Natural killer cell treated with Interleukin-12 subunit alpha and Interleukin-12 subunit beta and Interleukin-15 and Interleukin-18, amount 100 ng/mL, for 72 hours (primary cell): ENCODE measurements around the gene CD109. TPM values are rescaled to one million over a fixed set of nuclear protein-coding genes. Genes with fewer than 3 reads are reported as not detected.
"Not testable (repeated sequence)": the region's sequence is repeated elsewhere in the genome, so short reads cannot be mapped to it uniquely, and the experiment has no call there.

Experiments used
- ATAC-seq, 2 donors: fragments of 150-1000 bp; cut with Tn5 transposase in 1 of 2; sonication (Bioruptor Pico), chemical (Tn5 transposase) in 1 of 2; 2 replicates each; pipeline ENCODE4 v1.10.0; 2021
- DNase-seq: peaks from one replicate; pipeline ENCODE4 v3.0.0; 2022; ENCODE audit warnings: low spot score
- H3K27ac Mint-ChIP-seq, 2 donors: 1 replicate in 1 of 2; 2 replicates in 1 of 2; pipeline ENCODE4 v1.8.0; 2022; ENCODE audit warnings: mixed read lengths in 2 of 2, mild to moderate bottlenecking in 1 of 2, moderate library complexity in 1 of 2
- H3K27me3 Mint-ChIP-seq, 2 donors: 1 replicate in 1 of 2; 2 replicates in 1 of 2; pipeline ENCODE4 v1.8.0; 2022; ENCODE audit warnings: mixed read lengths in 2 of 2
- H3K36me3 Mint-ChIP-seq: one replicate; pipeline ENCODE4 v1.8.0; 2022; ENCODE audit warnings: mixed read lengths
- H3K4me1 Mint-ChIP-seq, 2 donors: 1 replicate in 1 of 2; 2 replicates in 1 of 2; pipeline ENCODE4 v1.8.0; 2022; ENCODE audit warnings: low read depth in 2 of 2, mixed read lengths in 2 of 2, mild to moderate bottlenecking in 1 of 2
- H3K4me3 Mint-ChIP-seq: one replicate; pipeline ENCODE4 v1.8.0; 2022; ENCODE audit warnings: mixed read lengths
- H3K9me3 Mint-ChIP-seq: 2 replicates; pipeline ENCODE4 v1.8.0; 2022; ENCODE audit warnings: mixed read lengths
- total RNA-seq, 2 donors: library from RNA; stranded (reverse); gene quantifications; one replicate each; pipeline ENCODE4 v1.2.3, GENCODE V29; 2022

The CD109 gene
- total RNA-seq, 2 donors from 2014 or later: 0.43 to 2.2 TPM

GRCh38 chr6:73702444-73702843 lies 6.4 kb downstream of the CD109 start:
- Mint-ChIP-seq H3K9me3 (no peaks in the 10 kb centered on the region), H3K27ac (no peak overlapping the region), H3K36me3 (no peaks in the 10 kb centered on the region), H3K4me1 (peaks cover 3 to 8% of the 10 kb centered on the region in 2 donors), H3K27me3 (peaks cover 6 to 16% of the 10 kb centered on the region in 2 donors), H3K4me3 (no peak overlapping the region)
- no peak for ATAC-seq
- DNase-seq: no peak

- no peaks in the 10 kb centered on the region for H3K9me3 Mint-ChIP-seq
- no peak overlapping the region for H3K27ac Mint-ChIP-seq
- H3K4me1 Mint-ChIP-seq: peaks cover 0 to 3% of the 10 kb centered on the region in 2 donors
- ATAC-seq (no peak), DNase-seq (no peak)
- no peaks in the 10 kb centered on the region for H3K36me3 Mint-ChIP-seq
- no peak overlapping the region for H3K4me3 Mint-ChIP-seq
- peaks cover 0 to 9% of the 10 kb centered on the region in 2 donors for H3K27me3 Mint-ChIP-seq
Measured at GRCh38 chr6:73703466-73703865, 7.5 kb downstream of the CD109 start.

GRCh38 chr6:73704260-73704659 lies 8.3 kb downstream of the CD109 start:
- H3K4me1 Mint-ChIP-seq: no peaks in the 10 kb centered on the region

GRCh38 chr6:73704798-73705197 lies 8.8 kb downstream of the CD109 start:
- Mint-ChIP-seq H3K27me3 (peaks cover 0 to 8% of the 10 kb centered on the region in 2 donors), H3K9me3 (no peaks in the 10 kb centered on the region), H3K4me1 (no peaks in the 10 kb centered on the region), H3K4me3 (no peak overlapping the region), H3K27ac (no peak overlapping the region), H3K36me3 (no peaks in the 10 kb centered on the region)
- ATAC-seq (no peak), DNase-seq (no peak)

More at GRCh38 chr6:73704260-73704659, 8.3 kb downstream of the CD109 start:
- no peak for DNase-seq
- Mint-ChIP-seq H3K4me3 (no peak overlapping the region), H3K27ac (no peak overlapping the region), H3K36me3 (no peaks in the 10 kb centered on the region), H3K9me3 (no peaks in the 10 kb centered on the region), H3K27me3 (peaks cover 0 to 8% of the 10 kb centered on the region in 2 donors)
- no peak for ATAC-seq

- DNase-seq: no peak
- no peaks in the 10 kb centered on the region for H3K4me1 Mint-ChIP-seq
- no peak overlapping the region for H3K27ac Mint-ChIP-seq
Measured at GRCh38 chr6:73706971-73707370, 11.0 kb downstream of the CD109 start.

GRCh38 chr6:73710470-73710869 lies 14.5 kb downstream of the CD109 start:
- no peak overlapping the region for H3K27ac Mint-ChIP-seq
- H3K4me1 Mint-ChIP-seq: peaks cover 0 to 3% of the 10 kb centered on the region in 2 donors
- H3K36me3 Mint-ChIP-seq: no peaks in the 10 kb centered on the region
- no peak overlapping the region for H3K4me3 Mint-ChIP-seq
- no peaks in the 10 kb centered on the region for H3K9me3 Mint-ChIP-seq
- no peaks in the 10 kb centered on the region for H3K27me3 Mint-ChIP-seq
- ATAC-seq: no peak
- no peak for DNase-seq

More at GRCh38 chr6:73706971-73707370, 11.0 kb downstream of the CD109 start:
- peaks cover 0 to 3% of the 10 kb centered on the region in 2 donors for H3K27me3 Mint-ChIP-seq
- no peaks in the 10 kb centered on the region for H3K36me3 Mint-ChIP-seq
- no peak overlapping the region for H3K4me3 Mint-ChIP-seq
- no peaks in the 10 kb centered on the region for H3K9me3 Mint-ChIP-seq
- no peak for ATAC-seq

GRCh38 chr6:73710948-73711347 lies 14.9 kb downstream of the CD109 start:
- no peak for ATAC-seq
- H3K27me3 Mint-ChIP-seq: no peaks in the 10 kb centered on the region

GRCh38 chr6:73712535-73713173 lies 16.7 kb downstream of the CD109 start:
- Mint-ChIP-seq H3K27me3 (no peaks in the 10 kb centered on the region), H3K27ac (no peak overlapping the region), H3K4me3 (no peak overlapping the region), H3K36me3 (no peaks in the 10 kb centered on the region), H3K4me1 (peaks cover 0 to 3% of the 10 kb centered on the region in 2 donors), H3K9me3 (no peaks in the 10 kb centered on the region)
- ATAC-seq (no peak), DNase-seq (no peak)

More at GRCh38 chr6:73710948-73711347, 14.9 kb downstream of the CD109 start:
- H3K4me1 Mint-ChIP-seq: peaks cover 0 to 3% of the 10 kb centered on the region in 2 donors
- H3K4me3 Mint-ChIP-seq: no peak overlapping the region
- H3K36me3 Mint-ChIP-seq: no peaks in the 10 kb centered on the region
- DNase-seq: no peak
- H3K27ac Mint-ChIP-seq: no peak overlapping the region
- no peaks in the 10 kb centered on the region for H3K9me3 Mint-ChIP-seq

- no peaks in the 10 kb centered on the region for H3K36me3 Mint-ChIP-seq
- no peak for DNase-seq
- H3K4me3 Mint-ChIP-seq: no peak overlapping the region
- no peak for ATAC-seq
- no peak overlapping the region for H3K27ac Mint-ChIP-seq
- H3K27me3 Mint-ChIP-seq: no peaks in the 10 kb centered on the region
- H3K4me1 Mint-ChIP-seq: peaks cover 3 to 5% of the 10 kb centered on the region in 2 donors
- no peaks in the 10 kb centered on the region for H3K9me3 Mint-ChIP-seq
Measured at GRCh38 chr6:73713426-73714147, 17.6 kb downstream of the CD109 start.

GRCh38 chr6:73715111-73715508 lies 19.1 kb downstream of the CD109 start:
- H3K27ac Mint-ChIP-seq, H3K36me3 Mint-ChIP-seq, H3K4me1 Mint-ChIP-seq, DNase-seq, H3K9me3 Mint-ChIP-seq, H3K27me3 Mint-ChIP-seq, ATAC-seq, H3K4me3 Mint-ChIP-seq: not testable (repeated sequence)

GRCh38 chr6:73719046-73719445 lies 23.0 kb downstream of the CD109 start:
- ATAC-seq (no peak), DNase-seq (no peak)
- Mint-ChIP-seq H3K9me3 (no peaks in the 10 kb centered on the region), H3K4me1 (peaks cover 13% of the 10 kb centered on the region in 2 donors), H3K27ac (no peak overlapping the region), H3K4me3 (no peak overlapping the region), H3K27me3 (no peaks in the 10 kb centered on the region), H3K36me3 (no peaks in the 10 kb centered on the region)

- DNase-seq: no peak
- peak; percentile 80 to 95 for ATAC-seq
- Mint-ChIP-seq H3K4me1 (peaks cover 14 to 19% of the 10 kb centered on the region in 2 donors), H3K36me3 (no peaks in the 10 kb centered on the region), H3K27ac (peak overlapping the region; percentile 38 to 40), H3K9me3 (no peaks in the 10 kb centered on the region), H3K4me3 (peak overlapping the region; percentile 16), H3K27me3 (no peaks in the 10 kb centered on the region)
Measured at GRCh38 chr6:73722318-73723060, 26.5 kb downstream of the CD109 start.

- H3K27me3 Mint-ChIP-seq, H3K4me3 Mint-ChIP-seq, H3K36me3 Mint-ChIP-seq, DNase-seq, ATAC-seq, H3K9me3 Mint-ChIP-seq: not testable (repeated sequence)
- H3K27ac Mint-ChIP-seq: peak overlapping the region; percentile 38 to 40
- peaks cover 14 to 17% of the 10 kb centered on the region in 2 donors for H3K4me1 Mint-ChIP-seq
Measured at GRCh38 chr6:73723480-73723879, 27.5 kb downstream of the CD109 start.

GRCh38 chr6:73724389-73724788 lies 28.4 kb downstream of the CD109 start:
- peaks cover 17 to 25% of the 10 kb centered on the region in 2 donors for H3K4me1 Mint-ChIP-seq

More at GRCh38 chr6:73724389-73724788, 28.4 kb downstream of the CD109 start:
- ATAC-seq: no peak
- no peak overlapping the region for H3K27ac Mint-ChIP-seq
- no peak for DNase-seq
- H3K27me3 Mint-ChIP-seq: no peaks in the 10 kb centered on the region
- no peaks in the 10 kb centered on the region for H3K36me3 Mint-ChIP-seq
- H3K4me3 Mint-ChIP-seq: no peak overlapping the region
- H3K9me3 Mint-ChIP-seq: no peaks in the 10 kb centered on the region
